Left lung (tissue), 10 donors: ENCODE results near the gene HEG1. TPM values are rescaled to one million over a fixed set of nuclear protein-coding genes. Genes with fewer than 3 reads are reported as not detected.

Experiments
- ATAC-seq: fragments of 200-7000 bp; cut with Tn5 transposase; one replicate; pipeline ENCODE4 v1.9.1; 2020; ENCODE audit warnings: moderate library complexity
- DNase-seq, 4 donors: peaks; one replicate each; pipeline ENCODE4 v3.0.0-alpha.2; 2013 to 2020
- H3K27ac ChIP-seq, 2 donors: fragments of 200-600 bp; sonication (generic) in 1 of 2; one replicate each; pipeline versions ENCODE4 v1.5.0 to v1.8.0; 2020 to 2021
- H3K27me3 ChIP-seq, 2 donors: fragments of 200-600 bp; sonication (generic) in 1 of 2; one replicate each; pipeline versions ENCODE4 v1.5.0 to v1.8.0; 2020 to 2021
- H3K36me3 ChIP-seq, 2 donors: fragments of 200-600 bp; sonication (generic) in 1 of 2; one replicate each; pipeline versions ENCODE4 v1.5.0 to v1.8.0; 2020 to 2021
- H3K4me1 ChIP-seq, 2 donors: fragments of 200-600 bp; one replicate each; pipeline ENCODE4 v1.8.0; 2021
- H3K4me3 ChIP-seq, 2 donors: fragments of 200-600 bp; sonication (generic) in 1 of 2; one replicate each; pipeline versions ENCODE4 v1.5.0 to v1.8.0; 2020 to 2021; ENCODE audit warnings: mild to moderate bottlenecking in 1 of 2
- H3K9me3 ChIP-seq, 2 donors: fragments of 200-600 bp; sonication (generic) in 1 of 2; one replicate each; pipeline versions ENCODE4 v1.5.0 to v1.8.0; 2020 to 2021
- intact Hi-C, 2 donors: fragments of 100-400 bp; cut with DNase I; formaldehyde crosslinking; loops; one replicate each; pipeline versions ENCODE4 v1.11.2 to v1.14.2; 2022
- polyA plus RNA-seq, 6 donors: library from polyadenylated mRNA; unstranded; fragments of 120-200 nt; gene quantifications; one replicate each; pipeline ENCODE4 v1.2.1, GENCODE V29; 2013; ENCODE audit not compliant: insufficient read length in 6 of 6
- total RNA-seq, 2 donors: library from RNA; stranded (reverse); fragmentation: NEBNext Ultra II Directional; extraction: Animal tissue kit (Norgen Biotek cat#: 25700); gene quantifications; one replicate each; pipeline ENCODE4 v1.2.1, GENCODE V29; 2021
- TF ChIP-seq, protein P1 (sequence below), 2 donors: fragments of 200-600 bp; sonication (generic) in 1 of 2; IDR thresholded peaks; one replicate each; pipeline versions ENCODE4 v1.5.0 to v1.8.0; 2021; ENCODE audit warnings: antibody characterized with exemption in 2 of 2
- donor health status: DM: no; HTN: yes; CAD: no.
- donor health status: DM: no; HTN: no; CAD: no.

The HEG1 gene
- total and polyA plus RNA-seq, 8 donors: 43.8 to 132 (median 58.2) TPM

DNA sequence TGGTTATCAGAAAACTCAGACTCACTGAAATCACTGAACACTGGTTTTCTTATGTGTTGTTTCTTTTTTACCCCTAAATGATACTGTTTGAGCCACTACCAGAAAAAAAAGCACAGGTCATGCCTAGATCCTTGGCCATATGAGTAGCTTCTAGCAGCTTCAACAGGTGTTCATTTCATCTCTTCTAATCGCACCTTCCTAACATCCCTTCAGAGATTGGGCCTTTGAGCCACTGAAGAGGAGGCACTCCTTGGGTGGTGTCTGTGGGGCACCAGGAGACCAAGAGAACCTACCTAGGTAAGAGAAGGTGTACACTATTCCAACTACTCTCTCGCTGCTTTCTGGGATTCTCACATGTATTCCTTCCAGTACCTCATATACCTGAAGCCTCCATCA, 2.5 kb downstream of the HEG1 start:
- H3K4me1 ChIP-seq: peaks cover 39 to 71% of the 10 kb centered on the region in 2 donors
- intact Hi-C loops: no loop called here
- TF ChIP-seq, protein P1, sequence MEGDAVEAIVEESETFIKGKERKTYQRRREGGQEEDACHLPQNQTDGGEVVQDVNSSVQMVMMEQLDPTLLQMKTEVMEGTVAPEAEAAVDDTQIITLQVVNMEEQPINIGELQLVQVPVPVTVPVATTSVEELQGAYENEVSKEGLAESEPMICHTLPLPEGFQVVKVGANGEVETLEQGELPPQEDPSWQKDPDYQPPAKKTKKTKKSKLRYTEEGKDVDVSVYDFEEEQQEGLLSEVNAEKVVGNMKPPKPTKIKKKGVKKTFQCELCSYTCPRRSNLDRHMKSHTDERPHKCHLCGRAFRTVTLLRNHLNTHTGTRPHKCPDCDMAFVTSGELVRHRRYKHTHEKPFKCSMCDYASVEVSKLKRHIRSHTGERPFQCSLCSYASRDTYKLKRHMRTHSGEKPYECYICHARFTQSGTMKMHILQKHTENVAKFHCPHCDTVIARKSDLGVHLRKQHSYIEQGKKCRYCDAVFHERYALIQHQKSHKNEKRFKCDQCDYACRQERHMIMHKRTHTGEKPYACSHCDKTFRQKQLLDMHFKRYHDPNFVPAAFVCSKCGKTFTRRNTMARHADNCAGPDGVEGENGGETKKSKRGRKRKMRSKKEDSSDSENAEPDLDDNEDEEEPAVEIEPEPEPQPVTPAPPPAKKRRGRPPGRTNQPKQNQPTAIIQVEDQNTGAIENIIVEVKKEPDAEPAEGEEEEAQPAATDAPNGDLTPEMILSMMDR (IDR thresholded peaks at IDR 0.05): no peak
- peaks cover 0 to 32% of the 10 kb centered on the region in 2 donors for H3K27me3 ChIP-seq
- H3K36me3 ChIP-seq: no peaks in the 10 kb centered on the region
- no peak for ATAC-seq
- H3K4me3 ChIP-seq: peak overlapping the region in 1 of 2 donors; percentile 71
- no peak for DNase-seq
- no peaks in the 10 kb centered on the region for H3K9me3 ChIP-seq
- peak overlapping the region; percentile 80 to 87 for H3K27ac ChIP-seq

DNA sequence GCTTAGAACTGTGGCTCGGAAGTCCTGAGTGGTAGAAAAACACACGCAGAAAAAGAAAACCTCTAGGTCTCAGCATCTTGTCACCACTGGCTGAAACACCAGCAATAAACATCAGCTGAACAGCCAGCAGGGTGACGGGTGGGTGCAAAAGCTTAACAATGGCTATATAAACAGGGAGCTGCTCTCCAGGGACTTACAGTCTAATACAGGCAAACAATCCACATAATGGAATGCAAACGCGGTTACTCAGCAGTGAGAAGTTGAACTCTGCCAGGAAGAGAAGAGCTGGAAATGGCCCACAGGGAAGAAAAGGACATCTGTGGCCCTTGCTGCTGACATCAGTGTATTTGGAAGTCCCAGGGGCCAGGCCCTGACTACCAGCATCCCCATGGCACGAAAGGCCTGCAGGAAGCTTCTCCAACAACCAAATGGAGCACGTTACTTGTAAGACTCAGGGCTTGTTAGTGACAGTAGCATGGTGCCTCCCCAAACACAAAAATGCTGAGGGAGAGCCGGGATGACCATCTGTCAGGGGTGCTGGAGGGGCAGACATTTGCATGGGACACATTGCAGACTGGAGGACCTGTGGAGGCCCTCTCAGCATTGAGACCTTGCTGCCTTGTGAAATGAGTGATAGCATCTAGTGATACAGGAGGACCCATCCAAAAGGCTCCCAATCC, 3.0 kb downstream of the HEG1 start:
- H3K36me3 ChIP-seq: no peaks in the 10 kb centered on the region
- peaks cover 39 to 75% of the 10 kb centered on the region in 2 donors for H3K4me1 ChIP-seq
- intact Hi-C loops: no loop called here
- H3K27me3 ChIP-seq: peaks cover 0 to 32% of the 10 kb centered on the region in 2 donors
- H3K4me3 ChIP-seq: peak overlapping the region in 1 of 2 donors; percentile 71
- ATAC-seq: no peak
- H3K27ac ChIP-seq: peak overlapping the region; percentile 80 to 87
- no peak for DNase-seq
- no peaks in the 10 kb centered on the region for H3K9me3 ChIP-seq
- TF ChIP-seq, protein P1 (IDR thresholded peaks at IDR 0.05): no peak

DNA sequence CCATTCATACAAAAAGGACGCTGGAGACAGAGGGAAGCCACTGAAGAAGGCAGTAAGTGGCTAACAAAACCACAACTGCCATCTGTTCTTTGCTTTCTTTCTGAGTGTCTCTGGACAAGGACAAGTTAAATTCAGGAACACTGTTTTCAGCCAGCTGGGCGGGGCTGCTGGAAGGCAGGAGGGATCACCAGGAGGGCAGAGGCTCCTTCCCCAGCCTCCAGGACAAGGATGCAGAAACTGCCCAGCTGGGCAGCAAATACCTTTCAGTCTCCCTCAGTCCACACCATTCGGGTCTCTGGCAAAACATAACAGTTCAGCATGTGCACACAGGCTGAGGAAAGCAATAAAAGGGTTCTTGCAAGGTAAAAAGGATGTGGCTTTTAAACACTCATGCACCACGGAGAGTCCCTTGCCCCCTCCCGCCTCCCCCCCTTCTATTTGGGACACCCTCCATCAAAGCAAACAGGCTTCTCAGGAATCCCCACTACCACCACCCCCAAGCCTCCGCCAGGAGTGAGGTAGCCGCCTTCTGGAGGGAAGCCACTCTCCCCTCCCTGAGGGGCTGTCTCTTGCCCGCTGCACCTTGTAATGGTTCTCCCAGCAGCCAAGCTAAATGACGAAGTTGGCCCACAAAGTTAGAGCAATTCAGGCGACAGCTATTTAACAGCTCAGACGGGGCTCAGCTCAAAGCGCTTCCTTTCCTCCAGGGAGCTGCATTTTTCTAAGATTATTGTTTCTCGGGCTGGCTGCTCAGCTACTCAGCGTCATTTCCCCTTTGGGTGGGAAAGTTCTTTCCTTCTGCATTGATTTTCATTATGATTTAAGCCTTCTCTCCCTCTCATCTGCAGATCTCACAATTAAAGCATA, 3.8 kb downstream of the HEG1 start:
- TF ChIP-seq, protein P1 (IDR thresholded peaks at IDR 0.05): no peak
- ATAC-seq (no peak), DNase-seq (no peak)
- Histone ChIP-seq H3K9me3 (no peaks in the 10 kb centered on the region), H3K27me3 (peaks cover 0 to 32% of the 10 kb centered on the region in 2 donors), H3K36me3 (no peaks in the 10 kb centered on the region), H3K4me3 (peak overlapping the region in 1 of 2 donors; percentile 71), H3K4me1 (peaks cover 39 to 68% of the 10 kb centered on the region in 2 donors), H3K27ac (peak overlapping the region; percentile 80 to 87)
- intact Hi-C loops: no loop called here

DNA sequence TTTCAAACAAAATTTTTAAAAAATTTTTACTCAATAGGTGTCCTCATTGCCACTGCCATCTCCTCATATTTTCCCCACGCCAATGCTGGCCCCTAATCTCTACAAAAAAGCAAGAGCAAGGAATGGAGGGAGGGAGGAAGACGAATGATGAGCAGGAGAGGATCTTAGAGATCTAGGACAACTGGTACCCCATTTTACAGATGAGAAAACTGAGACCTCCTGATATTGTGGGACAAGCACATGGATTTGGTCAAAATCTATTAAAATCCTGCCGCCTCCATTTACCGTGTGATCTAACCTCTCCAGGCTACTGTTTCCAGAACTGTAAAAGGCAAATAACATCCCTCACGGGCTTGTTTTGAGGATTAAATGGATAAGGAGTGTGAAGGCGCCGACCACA, 4.6 kb downstream of the HEG1 start:
- Histone ChIP-seq H3K27me3 (peaks cover 0 to 25% of the 10 kb centered on the region in 2 donors), H3K4me1 (peaks cover 36 to 61% of the 10 kb centered on the region in 2 donors), H3K4me3 (no peak overlapping the region), H3K27ac (peak overlapping the region; percentile 80 to 87), H3K36me3 (no peaks in the 10 kb centered on the region), H3K9me3 (no peaks in the 10 kb centered on the region)
- ATAC-seq: no peak
- DNase-seq: no peak
- TF ChIP-seq, protein P1 (IDR thresholded peaks at IDR 0.05): no peak
- intact Hi-C loops: no loop called here
